GM18870 (cell line): ENCODE data around the gene FBP1.

Experiments used
- ATAC-seq: cut with Tn5 transposase; IDR thresholded peaks from one replicate; pipeline ENCODE4 v1.9.1; 2021; ENCODE audit warnings: moderate library complexity; ENCODE audit not compliant: unreplicated experiment

The FBP1 gene

GRCh38 chr9:94639061-94639998 lies at the start of gene FBP1:
Gene FBP1 (minus strand): TSS chr9:94639518. CDS start chr9:94639310, 208 bp downstream.
- ATAC-seq: no peak

- ATAC-seq: no peak
Observed at GRCh38 chr9:94687451-94687850, 48.1 kb upstream of the FBP1 start.

GRCh38 chr9:94685359-94685758 lies 46.0 kb upstream of the FBP1 start:
- ATAC-seq: no peak

- no peak for ATAC-seq
Observed at GRCh38 chr9:94681508-94681907, 42.2 kb upstream of the FBP1 start.

GRCh38 chr9:94680621-94681020 lies 41.3 kb upstream of the FBP1 start:
- no peak for ATAC-seq

GRCh38 chr9:94680020-94680419 lies 40.7 kb upstream of the FBP1 start:
- ATAC-seq: no peak

GRCh38 chr9:94679587-94679986 lies 40.3 kb upstream of the FBP1 start:
- no peak for ATAC-seq

- no peak for ATAC-seq
Observed at GRCh38 chr9:94677929-94678328, 38.6 kb upstream of the FBP1 start.

- ATAC-seq: no peak
Observed at GRCh38 chr9:94676446-94677131, 37.3 kb upstream of the FBP1 start.

GRCh38 chr9:94675008-94675881 lies 35.9 kb upstream of the FBP1 start:
- ATAC-seq: no peak

GRCh38 chr9:94672811-94673487 lies 33.6 kb upstream of the FBP1 start:
- ATAC-seq: no peak

- ATAC-seq: no peak
Observed at GRCh38 chr9:94668928-94669729, 29.8 kb upstream of the FBP1 start.

- ATAC-seq: no peak
Observed at GRCh38 chr9:94668418-94668927, 29.2 kb upstream of the FBP1 start.

- no peak for ATAC-seq
Observed at GRCh38 chr9:94666364-94667099, 27.2 kb upstream of the FBP1 start.

GRCh38 chr9:94665613-94666012 lies 26.3 kb upstream of the FBP1 start:
- ATAC-seq: no peak

- no peak for ATAC-seq
Observed at GRCh38 chr9:94664801-94665200, 25.5 kb upstream of the FBP1 start.

- no peak for ATAC-seq
Observed at GRCh38 chr9:94663640-94664039, 24.3 kb upstream of the FBP1 start.

- no peak for ATAC-seq
Observed at GRCh38 chr9:94663140-94663539, 23.8 kb upstream of the FBP1 start.
